HCT116 (cell line): ENCODE measurements around the gene TDRD7. TPM values are rescaled to one million over a fixed set of nuclear protein-coding genes. Genes with fewer than 3 reads are reported as not detected.

Experiments
- ATAC-seq: fragments of 200-7000 bp; cut with Tn5 transposase; 2 replicates; pipeline ENCODE4 v1.9.1; 2020; ENCODE audit warnings: mild to moderate bottlenecking, moderate library complexity
- BruUV-seq: library from RNA; stranded (reverse); fragments of 400-500 nt; replicated peaks from 2 replicates; lab custom pipeline; 2021; lab: Mats Ljungman, UMichigan
- CTCF ChIA-PET: fragments of 300-600 bp; sonication (Branson Sonifier 250); formaldehyde crosslinking; loops from one replicate; lab custom pipeline; 2021; ENCODE audit warnings: antibody characterized with exemption; lab: Charles Lee
- POLR2A ChIA-PET: fragments of 300-600, 350-600 bp; sonication (Branson Sonifier 250); formaldehyde crosslinking; loops from one replicate; lab custom pipeline; 2021; ENCODE audit warnings: antibody characterized with exemption; lab: Charles Lee
- RAD21 ChIA-PET, 2 experiments: fragments of 300-600 bp; sonication (Branson Sonifier 250); formaldehyde crosslinking; loops; one replicate each; lab custom pipeline; 2023; ENCODE audit warnings: low total read pairs in 2 of 2; ENCODE audit not compliant: uncharacterized antibody in 2 of 2, unreplicated experiment in 2 of 2, low non-redundant PET in 1 of 2; lab: Charles Lee
- DNase-seq: peaks from one replicate; pipeline ENCODE4 v3.0.0-alpha.2; 2010; ENCODE audit warnings: low read depth, low spot score
- H2AFZ ChIP-seq: fragments of 200-600 bp; shearing (Covaris generic), sonication (generic); 2 replicates; pipeline ENCODE4 v1.6.1; 2017; ENCODE audit warnings: low read depth, mixed run types, mixed read lengths, antibody characterized with exemption, low read length; ENCODE audit not compliant: poor library complexity, severe bottlenecking
- H3K27ac ChIP-seq: 2 replicates; pipeline ENCODE4 v1.5.1; 2012; ENCODE audit warnings: low read depth, low read length
- H3K27me3 ChIP-seq: fragments of 200-600 bp; sonication (generic); 2 replicates; pipeline ENCODE4 v1.6.1; 2016; ENCODE audit warnings: mixed run types, low read length, mixed read lengths; ENCODE audit not compliant: insufficient read depth
- H3K36me3 ChIP-seq, 2 experiments: fragments of 200-500 bp in 1 of 2; fragments of 200-600 bp in 1 of 2; sonication (Bioruptor generic) in 1 of 2; sonication (generic) in 1 of 2; 2 replicates each; pipeline versions ENCODE4 v1.5.1 to v1.6.1; 2014 to 2016; ENCODE audit warnings: low read length in 2 of 2, inconsistent platforms in 1 of 2, mixed read lengths in 1 of 2, mixed run types in 1 of 2; ENCODE audit not compliant: insufficient read depth in 2 of 2, control insufficient read depth in 1 of 2
- H3K4me1 ChIP-seq, 2 experiments: fragments of 200-600 bp in 1 of 2; sonication (generic) in 1 of 2; 2 replicates each; pipeline versions ENCODE4 v1.5.1 to v1.6.1; 2012 to 2017; ENCODE audit warnings: low read length in 2 of 2, inconsistent platforms in 1 of 2, mild to moderate bottlenecking in 1 of 2, mixed read lengths in 1 of 2, mixed run types in 1 of 2, moderate library complexity in 1 of 2; ENCODE audit not compliant: insufficient read depth in 2 of 2, control insufficient read depth in 1 of 2
- H3K4me2 ChIP-seq: fragments of 200-600 bp; sonication (generic); 2 replicates; pipeline ENCODE4 v1.6.1; 2017; ENCODE audit warnings: mixed run types, low read length, mixed read lengths
- H3K4me3 ChIP-seq, 2 experiments: fragments of 200-600 bp in 1 of 2; sonication (generic) in 1 of 2; replicated peaks in 1 of 2; 2 replicates each; pipeline ENCODE4 v1.5.1; 2011 to 2016; ENCODE audit warnings: low read length in 2 of 2, control low read depth in 1 of 2, low read depth in 1 of 2, mild to moderate bottlenecking in 1 of 2, mixed read lengths in 1 of 2, mixed run types in 1 of 2
- H3K79me2 ChIP-seq: fragments of 200-600 bp; sonication (generic); 2 replicates; pipeline ENCODE4 v1.6.1; 2017; ENCODE audit warnings: mild to moderate bottlenecking, mixed run types, low read length, moderate library complexity, mixed read lengths; ENCODE audit not compliant: insufficient read depth
- H3K9ac ChIP-seq: fragments of 200-600 bp; sonication (generic); 2 replicates; pipeline ENCODE4 v1.6.1; 2016; ENCODE audit warnings: low read length, mixed read lengths
- H3K9me2 ChIP-seq: fragments of 200-600 bp; sonication (generic), shearing (Covaris generic); 2 replicates; pipeline ENCODE4 v1.6.1; 2017; ENCODE audit warnings: mixed run types, mild to moderate bottlenecking, moderate library complexity; ENCODE audit not compliant: insufficient read depth
- H3K9me3 ChIP-seq, 2 experiments: fragments of 200-500 bp in 1 of 2; fragments of 200-600 bp in 1 of 2; sonication (Bioruptor generic) in 1 of 2; sonication (generic) in 1 of 2; 2 replicates each; pipeline ENCODE4 v1.6.1; 2014 to 2017; ENCODE audit warnings: low read length in 2 of 2, mixed read lengths in 2 of 2, inconsistent platforms in 1 of 2, low read depth in 1 of 2, mild to moderate bottlenecking in 1 of 2, mixed run types in 1 of 2, moderate library complexity in 1 of 2; ENCODE audit not compliant: control insufficient read depth in 1 of 2, insufficient read depth in 1 of 2
- H4K20me1 ChIP-seq: fragments of 200-600 bp; sonication (generic), shearing (Covaris generic); 2 replicates; pipeline ENCODE4 v1.6.1; 2017; ENCODE audit warnings: mixed run types, mild to moderate bottlenecking, moderate library complexity; ENCODE audit not compliant: insufficient read depth
- CEBPB ChIP-seq: IDR thresholded peaks from 2 replicates; pipeline ENCODE4 v1.6.1; 2012; ENCODE audit warnings: low read depth
- EGR1 ChIP-seq: IDR thresholded peaks from 2 replicates; pipeline ENCODE4 v1.6.1; 2012; ENCODE audit warnings: low read depth
- ELF1 ChIP-seq: IDR thresholded peaks from 2 replicates; pipeline ENCODE4 v1.6.1; 2012; ENCODE audit warnings: low read depth, borderline replicate concordance
- EZH2 ChIP-seq: fragments of 200-600 bp; sonication (generic); IDR thresholded peaks from 2 replicates; pipeline ENCODE4 v1.6.1; 2017; ENCODE audit warnings: antibody characterized with exemption, mixed run types
- EZH2phosphoT487 ChIP-seq: fragments of 200-600 bp; IDR thresholded peaks from 2 replicates; pipeline ENCODE4 v1.6.1; 2018; ENCODE audit warnings: antibody characterized with exemption, borderline replicate concordance
- FOSL1 ChIP-seq: IDR thresholded peaks from 2 replicates; pipeline ENCODE4 v1.6.1; 2012; ENCODE audit warnings: low read depth
- POLR2AphosphoS5 ChIP-seq: IDR thresholded peaks from 2 replicates; pipeline ENCODE4 v1.6.1; 2011; ENCODE audit warnings: mild to moderate bottlenecking, low read depth, low read length, moderate library complexity
- REST ChIP-seq: IDR thresholded peaks from 2 replicates; pipeline ENCODE4 v1.6.1; 2012; ENCODE audit warnings: low read depth
- SIN3A ChIP-seq: IDR thresholded peaks from 2 replicates; pipeline ENCODE4 v1.6.1; 2012; ENCODE audit warnings: low read depth
- SP1 ChIP-seq: IDR thresholded peaks from 2 replicates; pipeline ENCODE4 v1.6.1; 2012; ENCODE audit warnings: low read depth
- TCF7L2 ChIP-seq: IDR thresholded peaks from 2 replicates; pipeline ENCODE4 v1.7.0; 2011; ENCODE audit warnings: borderline replicate concordance, inconsistent platforms; ENCODE audit not compliant: insufficient read depth, insufficient read length; ENCODE audit errors: extremely low read depth
- YY1 ChIP-seq: IDR thresholded peaks from 2 replicates; pipeline ENCODE4 v1.6.1; 2011; ENCODE audit warnings: low read length, low read depth, moderate library complexity, mild to moderate bottlenecking; ENCODE audit not compliant: insufficient replicate concordance; ENCODE audit errors: extremely low read depth
- intact Hi-C: fragments of 100-400 bp; cut with micrococcal nuclease; formaldehyde crosslinking; loops from 2 replicates; pipeline ENCODE4 v1.10.0; 2022
- total RNA-seq: library from RNA; stranded (reverse); gene quantifications from one replicate; pipeline ENCODE4 v1.2.1, GENCODE V29; 2021; ENCODE audit not compliant: unreplicated experiment
- TF ChIP-seq, protein P1 (sequence below), 3 experiments: fragments of 200-600 bp in 1 of 3; sonication (generic) in 1 of 3; IDR thresholded peaks in 2 of 3; conservative IDR thresholded peaks in 1 of 3; 2 replicates each; pipeline ENCODE4 v1.5.1; 2012 to 2017; ENCODE audit warnings: low read depth in 2 of 3, low read length in 2 of 3, antibody characterized with exemption in 1 of 3, borderline replicate concordance in 1 of 3, control low read depth in 1 of 3, mild to moderate bottlenecking in 1 of 3, mixed read lengths in 1 of 3, mixed run types in 1 of 3, moderate library complexity in 1 of 3; ENCODE audit not compliant: insufficient read depth in 1 of 3
- TF ChIP-seq, protein P2 (sequence below): IDR thresholded peaks from 2 replicates; pipeline ENCODE4 v1.6.1; 2012

TDRD7 gene
- total RNA-seq, 1 experiment from 2014 or later = 8.0 TPM

- H3K4me2 ChIP-seq = no peak overlapping the region
- no TSS peak for BruUV-seq
- no peak overlapping the region for H3K27ac ChIP-seq
- ChIA-PET CTCF (no interaction called here), POLR2A (no interaction called here), RAD21 (no interaction called here)
- ATAC-seq = no peak
- H3K4me3 ChIP-seq = no peak overlapping the region
- no peaks in the 10 kb centered on the region for H3K27me3 ChIP-seq
- intact Hi-C loops = no loop called here
- H3K9me3 ChIP-seq = no peaks in the 10 kb centered on the region
- H2AFZ ChIP-seq = no peak overlapping the region
- H3K79me2 ChIP-seq = no peaks in the 10 kb centered on the region
- no peaks in the 10 kb centered on the region for H4K20me1 ChIP-seq
- TF ChIP-seq YY1 (no peak), SP1 (no peak), EZH2phosphoT487 (no peak)
- H3K9me2 ChIP-seq = no peaks in the 10 kb centered on the region
- DNase-seq = no peak
- H3K9ac ChIP-seq = no peak overlapping the region
- no peaks in the 10 kb centered on the region for H3K36me3 ChIP-seq
- no peaks in the 10 kb centered on the region for H3K4me1 ChIP-seq
Observed at GRCh38 chr9:97431549-97432143, 19.8 kb downstream of the TDRD7 start.

GRCh38 chr9:97437051-97437600 is 25.2 kb downstream of the TDRD7 start:
- Histone ChIP-seq H3K79me2 (no peaks in the 10 kb centered on the region), H3K9ac (no peak overlapping the region), H3K36me3 (no peaks in the 10 kb centered on the region), H2AFZ (no peak overlapping the region), H3K9me3 (no peaks in the 10 kb centered on the region), H3K9me2 (no peaks in the 10 kb centered on the region), H3K4me1 (no peaks in the 10 kb centered on the region; a peak in 1 of 4 replicates), H4K20me1 (no peaks in the 10 kb centered on the region), H3K4me3 (no peak overlapping the region), H3K4me2 (no peak overlapping the region), H3K27me3 (no peaks in the 10 kb centered on the region), H3K27ac (no peak overlapping the region)
- ChIA-PET RAD21 (no interaction called here), CTCF (no interaction called here), POLR2A (no interaction called here)
- intact Hi-C loops = no loop called here
- DNase-seq = no peak
- ATAC-seq = no peak
- no TSS peak for BruUV-seq
- TF ChIP-seq EZH2phosphoT487 = no peak
- no peak for TF ChIP-seq EZH2
- no peak for TF ChIP-seq FOSL1
- TF ChIP-seq TCF7L2 = no peak
- TF ChIP-seq SIN3A = no peak
- no peak for TF ChIP-seq SP1
- TF ChIP-seq CEBPB = no peak
- TF ChIP-seq, protein P1, sequence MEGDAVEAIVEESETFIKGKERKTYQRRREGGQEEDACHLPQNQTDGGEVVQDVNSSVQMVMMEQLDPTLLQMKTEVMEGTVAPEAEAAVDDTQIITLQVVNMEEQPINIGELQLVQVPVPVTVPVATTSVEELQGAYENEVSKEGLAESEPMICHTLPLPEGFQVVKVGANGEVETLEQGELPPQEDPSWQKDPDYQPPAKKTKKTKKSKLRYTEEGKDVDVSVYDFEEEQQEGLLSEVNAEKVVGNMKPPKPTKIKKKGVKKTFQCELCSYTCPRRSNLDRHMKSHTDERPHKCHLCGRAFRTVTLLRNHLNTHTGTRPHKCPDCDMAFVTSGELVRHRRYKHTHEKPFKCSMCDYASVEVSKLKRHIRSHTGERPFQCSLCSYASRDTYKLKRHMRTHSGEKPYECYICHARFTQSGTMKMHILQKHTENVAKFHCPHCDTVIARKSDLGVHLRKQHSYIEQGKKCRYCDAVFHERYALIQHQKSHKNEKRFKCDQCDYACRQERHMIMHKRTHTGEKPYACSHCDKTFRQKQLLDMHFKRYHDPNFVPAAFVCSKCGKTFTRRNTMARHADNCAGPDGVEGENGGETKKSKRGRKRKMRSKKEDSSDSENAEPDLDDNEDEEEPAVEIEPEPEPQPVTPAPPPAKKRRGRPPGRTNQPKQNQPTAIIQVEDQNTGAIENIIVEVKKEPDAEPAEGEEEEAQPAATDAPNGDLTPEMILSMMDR (IDR thresholded peaks at IDR 0.05 in 2 of 3, conservative IDR thresholded peaks at IDR 0.05 in 1 of 3; ENCODE audit: borderline replicate concordance in 1 of 3, insufficient read depth in 1 of 3, low read depth in 2 of 3, low read length in 2 of 3) = no peak
- no peak for TF ChIP-seq ELF1
- TF ChIP-seq, protein P2, sequence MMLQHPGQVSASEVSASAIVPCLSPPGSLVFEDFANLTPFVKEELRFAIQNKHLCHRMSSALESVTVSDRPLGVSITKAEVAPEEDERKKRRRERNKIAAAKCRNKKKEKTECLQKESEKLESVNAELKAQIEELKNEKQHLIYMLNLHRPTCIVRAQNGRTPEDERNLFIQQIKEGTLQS = no peak
- no peak for TF ChIP-seq REST
- no peak for TF ChIP-seq POLR2AphosphoS5
- no peak for TF ChIP-seq EGR1
